ENCODE data around the gene CCR1. TPM values are rescaled to one million over a fixed set of nuclear protein-coding genes. Genes with fewer than 3 reads are reported as not detected.

CCR1 gene
- total RNA-seq, 1 donor from 2014 or later: 0.20 TPM

GRCh38 chr3:46243560-46243959, 35.4 kb upstream of the CCR1 start:
- Histone ChIP-seq H2AFZ (ENCODE audit: low read depth, low read length) (no peak overlapping the region), H3K27ac (ENCODE audit: low read depth, low read length) (no peak overlapping the region), H3K9ac (ENCODE audit: low read length) (no peak overlapping the region), H4K20me1 (ENCODE audit: insufficient read depth, low read length) (no peaks in the 10 kb centered on the region), H3K9me3 (ENCODE audit: insufficient read depth, low read depth, low read length) (no peaks in the 10 kb centered on the region), H3K4me3 (ENCODE audit: insufficient read depth, low read depth, low read length) (no peak overlapping the region), H3K4me2 (ENCODE audit: low read length) (no peak overlapping the region), H3K36me3 (ENCODE audit: insufficient read depth, low read length) (no peaks in the 10 kb centered on the region), H3K79me2 (ENCODE audit: insufficient read depth, low read length) (no peaks in the 10 kb centered on the region), H3K4me1 (ENCODE audit: insufficient read depth, low read length) (no peaks in the 10 kb centered on the region), H3K27me3 (ENCODE audit: insufficient read depth, low read length) (peaks cover 8% of the 10 kb centered on the region)
- Mint-ChIP-seq H3K9me3 (ENCODE audit: unreplicated experiment) (no peaks in the 10 kb centered on the region), H3K4me3 (ENCODE audit: unreplicated experiment) (no peak overlapping the region), H3K27ac (ENCODE audit: unreplicated experiment) (no peak overlapping the region), H3K27me3 (ENCODE audit: low read depth, unreplicated experiment) (peaks cover 16% of the 10 kb centered on the region), H3K4me1 (ENCODE audit: low read depth, unreplicated experiment) (no peaks in the 10 kb centered on the region), H3K36me3 (ENCODE audit: low read depth, unreplicated experiment) (no peaks in the 10 kb centered on the region)
- no peak for TF ChIP-seq EZH2 (IDR thresholded peaks at IDR 0.05; ENCODE audit: insufficient read depth, low read length)
- TF ChIP-seq, protein P1, sequence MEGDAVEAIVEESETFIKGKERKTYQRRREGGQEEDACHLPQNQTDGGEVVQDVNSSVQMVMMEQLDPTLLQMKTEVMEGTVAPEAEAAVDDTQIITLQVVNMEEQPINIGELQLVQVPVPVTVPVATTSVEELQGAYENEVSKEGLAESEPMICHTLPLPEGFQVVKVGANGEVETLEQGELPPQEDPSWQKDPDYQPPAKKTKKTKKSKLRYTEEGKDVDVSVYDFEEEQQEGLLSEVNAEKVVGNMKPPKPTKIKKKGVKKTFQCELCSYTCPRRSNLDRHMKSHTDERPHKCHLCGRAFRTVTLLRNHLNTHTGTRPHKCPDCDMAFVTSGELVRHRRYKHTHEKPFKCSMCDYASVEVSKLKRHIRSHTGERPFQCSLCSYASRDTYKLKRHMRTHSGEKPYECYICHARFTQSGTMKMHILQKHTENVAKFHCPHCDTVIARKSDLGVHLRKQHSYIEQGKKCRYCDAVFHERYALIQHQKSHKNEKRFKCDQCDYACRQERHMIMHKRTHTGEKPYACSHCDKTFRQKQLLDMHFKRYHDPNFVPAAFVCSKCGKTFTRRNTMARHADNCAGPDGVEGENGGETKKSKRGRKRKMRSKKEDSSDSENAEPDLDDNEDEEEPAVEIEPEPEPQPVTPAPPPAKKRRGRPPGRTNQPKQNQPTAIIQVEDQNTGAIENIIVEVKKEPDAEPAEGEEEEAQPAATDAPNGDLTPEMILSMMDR (IDR thresholded peaks at IDR 0.05; ENCODE audit: insufficient read depth, low read depth, low read length): no peak
- DNase-seq (ENCODE audit: low read depth) (no peak), FAIRE-seq (no peak)

GRCh38 chr3:46242120-46242519, 34.0 kb upstream of the CCR1 start, which contains the start of gene CCR3:
Gene CCR3, plus strand, starts transcription at chr3:46242460. Its CDS starts 22,699 bp downstream, at chr3:46265159.
- DNase-seq (ENCODE audit: low read depth) (no peak), FAIRE-seq (no peak)
- Mint-ChIP-seq H3K4me1 (ENCODE audit: low read depth, unreplicated experiment) (no peaks in the 10 kb centered on the region), H3K4me3 (ENCODE audit: unreplicated experiment) (no peak within 1 kb of the TSS), H3K9me3 (ENCODE audit: unreplicated experiment) (peaks cover 2% of the 10 kb centered on the region), H3K27ac (ENCODE audit: unreplicated experiment) (no peak within 1 kb of the TSS), H3K36me3 (ENCODE audit: low read depth, unreplicated experiment) (no peaks in the 10 kb centered on the region), H3K27me3 (ENCODE audit: low read depth, unreplicated experiment) (peaks cover 19% of the 10 kb centered on the region)
- Histone ChIP-seq H3K4me3 (ENCODE audit: insufficient read depth, low read depth, low read length) (no peak within 1 kb of the TSS), H3K9ac (ENCODE audit: low read length) (no peak within 1 kb of the TSS), H3K36me3 (ENCODE audit: insufficient read depth, low read length) (no peaks in the 10 kb centered on the region), H2AFZ (ENCODE audit: low read depth, low read length) (no peak within 1 kb of the TSS), H3K27ac (ENCODE audit: low read depth, low read length) (no peak within 1 kb of the TSS), H3K4me1 (ENCODE audit: insufficient read depth, low read length) (no peaks in the 10 kb centered on the region), H4K20me1 (ENCODE audit: insufficient read depth, low read length) (no peaks in the 10 kb centered on the region), H3K4me2 (ENCODE audit: low read length) (no peak within 1 kb of the TSS), H3K27me3 (ENCODE audit: insufficient read depth, low read length) (peaks cover 8% of the 10 kb centered on the region), H3K9me3 (ENCODE audit: insufficient read depth, low read depth, low read length) (no peaks in the 10 kb centered on the region), H3K79me2 (ENCODE audit: insufficient read depth, low read length) (no peaks in the 10 kb centered on the region)
- TF ChIP-seq, protein P1 (IDR thresholded peaks at IDR 0.05; ENCODE audit: insufficient read depth, low read depth, low read length): no peak

- H3K9me3 Mint-ChIP-seq (ENCODE audit: unreplicated experiment): peaks cover 2% of the 10 kb centered on the region
- no peaks in the 10 kb centered on the region for H4K20me1 ChIP-seq (ENCODE audit: insufficient read depth, low read length)
- H3K36me3 Mint-ChIP-seq (ENCODE audit: low read depth, unreplicated experiment): no peaks in the 10 kb centered on the region
- H3K36me3 ChIP-seq (ENCODE audit: insufficient read depth, low read length): no peaks in the 10 kb centered on the region
- no peak overlapping the region for H2AFZ ChIP-seq (ENCODE audit: low read depth, low read length)
- H3K4me3 ChIP-seq (ENCODE audit: insufficient read depth, low read depth, low read length): no peak overlapping the region
- DNase-seq (ENCODE audit: low read depth) (no peak), FAIRE-seq (no peak)
- peaks cover 10% of the 10 kb centered on the region for H3K27me3 ChIP-seq (ENCODE audit: insufficient read depth, low read length)
- no peaks in the 10 kb centered on the region for H3K4me1 Mint-ChIP-seq (ENCODE audit: low read depth, unreplicated experiment)
- no peaks in the 10 kb centered on the region for H3K79me2 ChIP-seq (ENCODE audit: insufficient read depth, low read length)
- no peak overlapping the region for H3K4me3 Mint-ChIP-seq (ENCODE audit: unreplicated experiment)
- no peak overlapping the region for H3K9ac ChIP-seq (ENCODE audit: low read length)
- H3K4me1 ChIP-seq (ENCODE audit: insufficient read depth, low read length): no peaks in the 10 kb centered on the region
- TF ChIP-seq, protein P1 (IDR thresholded peaks at IDR 0.05; ENCODE audit: insufficient read depth, low read depth, low read length): no peak
- TF ChIP-seq EZH2 (IDR thresholded peaks at IDR 0.05; ENCODE audit: insufficient read depth, low read length): no peak
- H3K27ac Mint-ChIP-seq (ENCODE audit: unreplicated experiment): no peak overlapping the region
- peaks cover 33% of the 10 kb centered on the region for H3K27me3 Mint-ChIP-seq (ENCODE audit: low read depth, unreplicated experiment)
- H3K4me2 ChIP-seq (ENCODE audit: low read length): no peak overlapping the region
- H3K9me3 ChIP-seq (ENCODE audit: insufficient read depth, low read depth, low read length): no peaks in the 10 kb centered on the region
- no peak overlapping the region for H3K27ac ChIP-seq (ENCODE audit: low read depth, low read length)
These were observed 31.8 kb upstream of the CCR1 start for GRCh38 chr3:46239952-46240351.

Measured in astrocyte (in vitro differentiated cells and primary cell).